Measurements from ENCODE around the gene AGO3. TPM values are rescaled to one million over a fixed set of nuclear protein-coding genes. Genes with fewer than 3 reads are reported as not detected.

The AGO3 gene
- total RNA-seq, 1 donor from 2014 or later, result 29.2 TPM

DNA sequence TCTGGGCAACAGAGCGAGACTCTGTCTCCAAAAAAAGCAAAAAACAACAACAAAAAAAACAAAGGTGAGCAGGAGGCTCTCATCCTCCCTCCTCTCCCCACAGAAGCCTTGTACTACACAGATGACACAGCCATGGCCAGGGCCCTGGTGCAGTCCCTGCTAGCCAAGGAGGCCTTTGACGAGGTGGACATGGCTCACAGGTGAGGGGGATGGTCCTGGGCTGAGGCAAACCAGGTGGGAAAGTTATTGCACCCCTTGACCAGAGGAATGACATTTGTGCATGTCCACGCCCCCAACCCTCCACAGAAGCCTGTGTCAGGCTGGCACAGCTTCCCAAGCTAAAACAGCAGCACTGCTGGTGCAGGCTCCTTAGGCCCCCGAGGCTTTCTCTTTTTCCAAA lies 160.2 kb downstream of the AGO3 start:
- Mint-ChIP-seq H3K4me1 (peaks cover 17% of the 10 kb centered on the region), H3K9me3 (no peaks in the 10 kb centered on the region), H3K4me3 (peak overlapping the region; percentile 82), H3K27me3 (ENCODE audit: low read depth) (no peaks in the 10 kb centered on the region), H3K27ac (ENCODE audit: unreplicated experiment) (no peak overlapping the region), H3K36me3 (ENCODE audit: low read depth) (no peaks in the 10 kb centered on the region)
- no peak for DNase-seq (ENCODE audit: low read depth, low spot score)
- TF ChIP-seq, protein P1, sequence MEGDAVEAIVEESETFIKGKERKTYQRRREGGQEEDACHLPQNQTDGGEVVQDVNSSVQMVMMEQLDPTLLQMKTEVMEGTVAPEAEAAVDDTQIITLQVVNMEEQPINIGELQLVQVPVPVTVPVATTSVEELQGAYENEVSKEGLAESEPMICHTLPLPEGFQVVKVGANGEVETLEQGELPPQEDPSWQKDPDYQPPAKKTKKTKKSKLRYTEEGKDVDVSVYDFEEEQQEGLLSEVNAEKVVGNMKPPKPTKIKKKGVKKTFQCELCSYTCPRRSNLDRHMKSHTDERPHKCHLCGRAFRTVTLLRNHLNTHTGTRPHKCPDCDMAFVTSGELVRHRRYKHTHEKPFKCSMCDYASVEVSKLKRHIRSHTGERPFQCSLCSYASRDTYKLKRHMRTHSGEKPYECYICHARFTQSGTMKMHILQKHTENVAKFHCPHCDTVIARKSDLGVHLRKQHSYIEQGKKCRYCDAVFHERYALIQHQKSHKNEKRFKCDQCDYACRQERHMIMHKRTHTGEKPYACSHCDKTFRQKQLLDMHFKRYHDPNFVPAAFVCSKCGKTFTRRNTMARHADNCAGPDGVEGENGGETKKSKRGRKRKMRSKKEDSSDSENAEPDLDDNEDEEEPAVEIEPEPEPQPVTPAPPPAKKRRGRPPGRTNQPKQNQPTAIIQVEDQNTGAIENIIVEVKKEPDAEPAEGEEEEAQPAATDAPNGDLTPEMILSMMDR (conservative IDR thresholded peaks at IDR 0.05), result no peak

DNA sequence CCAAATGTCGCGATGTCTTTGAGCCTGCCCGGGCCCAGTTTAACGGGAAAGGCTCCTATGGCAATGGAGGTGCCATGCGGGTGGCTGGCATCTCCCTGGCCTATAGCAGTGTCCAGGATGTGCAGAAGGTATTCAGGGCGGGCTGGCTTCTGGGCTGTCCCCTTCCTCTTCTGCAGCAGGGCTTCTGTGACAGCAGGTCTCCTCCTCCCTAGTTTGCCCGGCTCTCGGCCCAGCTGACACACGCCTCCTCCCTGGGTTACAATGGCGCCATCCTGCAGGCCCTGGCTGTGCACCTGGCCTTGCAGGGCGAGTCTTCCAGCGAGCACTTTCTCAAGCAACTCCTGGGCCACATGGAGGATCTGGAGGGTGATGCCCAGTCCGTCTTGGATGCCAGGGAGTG lies 160.8 kb downstream of the AGO3 start:
- Mint-ChIP-seq H3K4me3 (peak overlapping the region; percentile 82), H3K9me3 (no peaks in the 10 kb centered on the region), H3K4me1 (peaks cover 17% of the 10 kb centered on the region), H3K27me3 (ENCODE audit: low read depth) (no peaks in the 10 kb centered on the region), H3K36me3 (ENCODE audit: low read depth) (no peaks in the 10 kb centered on the region), H3K27ac (ENCODE audit: unreplicated experiment) (no peak overlapping the region)
- DNase-seq (ENCODE audit: low read depth, low spot score), result no peak
- TF ChIP-seq, protein P1 (conservative IDR thresholded peaks at IDR 0.05), result no peak

DNA sequence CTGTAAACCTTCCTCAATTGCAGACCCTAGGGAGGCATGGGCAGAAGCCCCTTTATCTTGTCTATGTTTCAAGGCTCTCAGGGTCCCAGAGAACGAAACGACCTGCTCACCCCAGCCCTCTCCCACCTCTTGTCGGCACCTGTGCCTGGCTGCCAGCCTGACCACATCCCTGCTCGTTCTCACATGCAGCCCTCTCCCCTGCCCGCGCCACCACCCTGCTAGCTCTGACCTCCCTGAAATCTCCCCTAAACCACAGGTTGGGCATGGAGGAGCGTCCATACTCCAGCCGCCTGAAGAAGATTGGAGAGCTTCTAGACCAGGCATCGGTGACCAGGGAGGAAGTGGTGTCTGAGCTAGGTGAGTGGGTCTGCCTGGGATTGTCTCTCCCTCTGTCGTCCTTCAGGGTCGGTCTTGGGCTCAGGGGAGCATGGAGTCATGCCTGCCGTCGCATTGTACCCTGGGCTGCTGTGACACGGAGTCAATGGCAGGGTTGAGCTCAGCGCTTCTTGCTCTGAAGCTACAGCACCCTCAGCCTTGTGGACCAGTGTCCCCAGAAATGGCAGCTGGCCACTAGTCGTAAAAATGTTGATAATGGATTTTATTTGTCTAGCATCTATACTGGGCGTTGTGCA lies 161.4 kb downstream of the AGO3 start:
- Mint-ChIP-seq H3K9me3 (no peaks in the 10 kb centered on the region), H3K36me3 (ENCODE audit: low read depth) (no peaks in the 10 kb centered on the region), H3K27ac (ENCODE audit: unreplicated experiment) (no peak overlapping the region), H3K4me3 (peak overlapping the region; percentile 83), H3K27me3 (ENCODE audit: low read depth) (no peaks in the 10 kb centered on the region), H3K4me1 (peaks cover 14% of the 10 kb centered on the region)
- no peak for DNase-seq (ENCODE audit: low read depth, low spot score)
- TF ChIP-seq, protein P1 (conservative IDR thresholded peaks at IDR 0.05), result no peak

DNA sequence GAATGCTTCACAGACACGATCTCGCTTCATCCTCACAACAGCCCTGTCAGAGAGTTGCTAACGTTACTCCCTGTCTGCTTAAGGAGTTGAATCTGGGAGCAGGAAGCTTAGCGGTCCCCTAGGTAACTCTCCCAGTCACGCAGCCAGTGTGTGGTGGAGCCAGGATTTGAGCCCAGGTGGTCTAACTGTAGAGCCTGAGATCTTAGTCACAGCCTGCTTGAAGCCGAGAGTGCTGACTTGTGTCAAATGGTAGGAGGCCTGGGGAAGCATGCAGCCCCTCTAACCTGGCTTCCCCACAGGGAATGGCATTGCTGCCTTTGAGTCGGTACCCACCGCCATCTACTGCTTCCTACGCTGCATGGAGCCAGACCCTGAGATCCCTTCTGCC lies 161.9 kb downstream of the AGO3 start:
- H3K9me3 Mint-ChIP-seq, result no peaks in the 10 kb centered on the region
- peaks cover 14% of the 10 kb centered on the region for H3K4me1 Mint-ChIP-seq
- H3K27ac Mint-ChIP-seq (ENCODE audit: unreplicated experiment), result no peak overlapping the region
- no peaks in the 10 kb centered on the region for H3K36me3 Mint-ChIP-seq (ENCODE audit: low read depth)
- TF ChIP-seq, protein P1 (conservative IDR thresholded peaks at IDR 0.05), result no peak
- DNase-seq (ENCODE audit: low read depth, low spot score), result no peak
- H3K27me3 Mint-ChIP-seq (ENCODE audit: low read depth), result no peaks in the 10 kb centered on the region
- H3K4me3 Mint-ChIP-seq, result peak overlapping the region; percentile 83

DNA sequence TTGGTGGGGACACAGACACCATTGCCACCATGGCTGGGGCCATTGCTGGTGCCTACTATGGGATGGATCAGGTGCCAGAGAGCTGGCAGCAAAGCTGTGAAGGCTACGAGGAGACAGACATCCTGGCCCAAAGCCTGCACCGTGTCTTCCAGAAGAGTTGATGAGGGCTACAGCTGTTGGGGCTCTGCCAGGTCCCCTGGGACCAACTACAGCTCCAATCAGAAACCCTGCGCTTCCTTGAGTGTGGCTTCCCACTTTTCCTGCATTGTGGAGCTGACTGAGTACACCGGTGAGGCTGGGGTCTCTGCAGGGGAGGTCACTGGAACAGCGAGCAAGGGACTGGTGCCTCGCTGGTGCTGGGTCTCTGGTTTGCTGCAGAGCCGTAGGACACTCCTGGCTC lies 162.3 kb downstream of the AGO3 start:
- Mint-ChIP-seq H3K4me3 (peak overlapping the region; percentile 83), H3K27ac (ENCODE audit: unreplicated experiment) (no peak overlapping the region), H3K36me3 (ENCODE audit: low read depth) (no peaks in the 10 kb centered on the region), H3K9me3 (no peaks in the 10 kb centered on the region), H3K27me3 (ENCODE audit: low read depth) (no peaks in the 10 kb centered on the region), H3K4me1 (peaks cover 14% of the 10 kb centered on the region)
- DNase-seq (ENCODE audit: low read depth, low spot score), result no peak
- TF ChIP-seq, protein P1 (conservative IDR thresholded peaks at IDR 0.05), result no peak
